ENCODE results near the gene LGI4.

Gene LGI4

GRCh38 chr19:35143231-35143715 is 8.4 kb upstream of the LGI4 start, which contains the start of gene FXYD7:
Gene FXYD7 (plus strand): TSS chr19:35143255. CDS start chr19:35143334, 79 bp downstream.
- TF ChIP-seq, protein P1, sequence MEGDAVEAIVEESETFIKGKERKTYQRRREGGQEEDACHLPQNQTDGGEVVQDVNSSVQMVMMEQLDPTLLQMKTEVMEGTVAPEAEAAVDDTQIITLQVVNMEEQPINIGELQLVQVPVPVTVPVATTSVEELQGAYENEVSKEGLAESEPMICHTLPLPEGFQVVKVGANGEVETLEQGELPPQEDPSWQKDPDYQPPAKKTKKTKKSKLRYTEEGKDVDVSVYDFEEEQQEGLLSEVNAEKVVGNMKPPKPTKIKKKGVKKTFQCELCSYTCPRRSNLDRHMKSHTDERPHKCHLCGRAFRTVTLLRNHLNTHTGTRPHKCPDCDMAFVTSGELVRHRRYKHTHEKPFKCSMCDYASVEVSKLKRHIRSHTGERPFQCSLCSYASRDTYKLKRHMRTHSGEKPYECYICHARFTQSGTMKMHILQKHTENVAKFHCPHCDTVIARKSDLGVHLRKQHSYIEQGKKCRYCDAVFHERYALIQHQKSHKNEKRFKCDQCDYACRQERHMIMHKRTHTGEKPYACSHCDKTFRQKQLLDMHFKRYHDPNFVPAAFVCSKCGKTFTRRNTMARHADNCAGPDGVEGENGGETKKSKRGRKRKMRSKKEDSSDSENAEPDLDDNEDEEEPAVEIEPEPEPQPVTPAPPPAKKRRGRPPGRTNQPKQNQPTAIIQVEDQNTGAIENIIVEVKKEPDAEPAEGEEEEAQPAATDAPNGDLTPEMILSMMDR (IDR thresholded peaks at IDR 0.05), result peak; percentile 23; the same call in 1 of the 2 replicates

GRCh38 chr19:35142606-35143230 is 7.9 kb upstream of the LGI4 start:
- TF ChIP-seq, protein P1 (IDR thresholded peaks at IDR 0.05), result peak; percentile 69

DNA sequence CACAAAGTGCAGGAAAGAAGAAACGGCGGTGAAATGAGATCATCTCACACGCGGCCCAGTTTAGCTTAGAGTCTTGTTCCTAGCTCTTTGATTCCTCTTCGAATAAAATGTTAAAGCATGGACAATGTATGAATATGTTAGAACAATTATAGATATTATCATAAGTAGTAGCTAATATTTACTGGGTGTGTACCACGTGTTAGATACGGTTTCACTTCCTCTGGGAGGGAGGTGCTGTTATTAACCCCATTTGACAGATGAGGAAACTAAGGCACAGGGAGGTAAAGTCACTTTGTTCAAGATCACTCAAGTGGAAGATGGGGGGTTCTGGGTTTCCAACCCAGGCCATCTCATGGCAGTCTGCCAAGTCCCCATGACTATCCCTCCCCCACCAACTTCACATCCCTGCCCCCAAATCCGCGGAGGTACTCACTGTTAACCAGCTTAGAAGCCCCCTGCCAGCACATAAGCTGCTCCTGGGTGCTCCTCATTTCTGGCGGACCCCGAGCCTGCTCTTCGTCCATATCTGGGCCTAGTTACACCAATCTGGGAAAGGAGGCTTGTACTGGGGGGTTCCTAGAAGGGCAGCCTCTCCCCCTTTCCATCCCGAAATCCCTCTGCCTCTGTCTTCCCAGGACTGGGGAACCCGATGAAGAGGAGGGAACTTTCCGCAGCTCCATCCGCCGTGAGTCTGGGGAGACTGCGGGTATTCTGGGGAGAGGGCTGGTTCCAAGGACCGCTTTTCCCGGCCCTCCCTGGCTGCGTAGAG is 7.2 kb upstream of the LGI4 start:
- TF ChIP-seq, protein P1 (IDR thresholded peaks at IDR 0.05), result no peak

DNA sequence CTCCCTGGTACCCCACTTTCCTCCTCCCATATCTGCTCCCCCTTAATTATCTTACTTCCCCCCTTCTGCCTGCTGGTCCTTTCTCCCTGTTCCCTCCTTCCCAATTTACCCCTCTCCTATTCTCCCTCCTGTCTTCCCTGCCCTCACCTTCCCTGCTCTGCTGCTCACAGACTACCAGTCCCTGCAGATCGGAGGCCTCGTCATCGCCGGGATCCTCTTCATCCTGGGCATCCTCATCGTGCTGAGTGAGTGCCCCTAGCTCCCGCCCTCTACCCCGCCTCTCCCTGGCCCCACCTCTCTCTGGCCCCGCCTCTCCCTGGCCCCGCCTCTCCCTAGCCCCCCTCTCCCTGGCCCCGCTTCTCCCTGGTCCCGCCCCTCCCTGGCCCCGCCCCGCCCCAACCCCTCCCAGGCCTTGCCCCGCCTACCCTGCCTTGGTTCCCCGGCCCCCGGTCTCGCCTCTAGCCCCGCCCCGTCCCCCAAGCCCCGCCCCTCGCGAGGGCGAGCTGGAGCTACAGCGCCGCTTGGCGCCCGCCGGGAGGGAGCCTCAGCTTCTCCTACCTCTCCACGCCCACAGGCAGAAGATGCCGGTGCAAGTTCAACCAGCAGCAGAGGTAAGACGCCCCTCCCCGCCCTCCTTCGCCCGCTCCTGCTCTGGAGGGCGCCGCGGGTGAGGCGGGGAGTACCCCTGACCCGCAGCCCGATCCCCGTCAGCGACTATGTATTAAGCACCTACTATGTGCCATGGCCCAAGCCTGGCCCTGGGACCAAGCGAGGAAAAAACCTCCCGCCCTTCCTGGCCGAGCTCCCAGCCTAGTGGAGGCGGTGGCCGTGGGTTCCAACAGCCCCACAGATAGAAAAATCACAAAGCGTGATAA is 6.3 kb upstream of the LGI4 start:
- TF ChIP-seq, protein P1 (IDR thresholded peaks at IDR 0.05), result peak; percentile 63

DNA sequence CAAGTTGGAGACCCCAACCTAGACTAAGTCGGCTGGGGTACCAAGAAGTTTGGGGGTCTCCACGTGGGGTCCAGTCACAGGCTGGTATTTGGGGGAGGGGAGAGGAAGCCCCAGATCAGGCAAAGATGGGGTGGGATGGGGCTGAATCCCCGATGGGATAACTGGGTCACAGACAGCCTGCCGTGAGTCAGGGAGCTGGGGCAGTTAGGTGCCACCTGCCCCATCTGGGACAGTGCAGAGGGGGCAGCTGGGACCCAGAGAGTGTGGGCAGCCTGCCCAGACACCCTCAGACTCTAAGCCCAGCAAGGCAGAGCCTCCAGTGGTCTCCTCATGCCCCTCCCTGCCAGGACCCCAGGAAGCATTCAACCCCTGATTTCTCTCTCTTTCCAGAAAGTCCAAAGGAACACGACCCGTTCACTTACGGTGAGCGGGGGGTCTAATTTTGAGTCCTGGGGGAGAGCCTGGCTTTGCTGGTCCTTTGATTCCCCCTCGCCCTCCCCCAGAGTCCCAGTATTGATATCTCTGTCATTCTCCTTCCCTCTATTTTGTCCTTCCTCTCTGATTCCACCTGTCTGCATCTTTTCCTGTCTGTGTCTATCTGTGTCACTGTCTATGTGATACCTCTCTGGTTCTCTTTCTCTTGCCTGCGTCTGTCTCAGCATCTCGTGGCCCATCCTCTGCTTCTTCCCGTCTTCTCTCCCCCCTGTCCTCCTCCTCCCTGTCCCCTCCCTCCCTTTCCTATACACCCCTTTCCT is 5.5 kb upstream of the LGI4 start:
- TF ChIP-seq, protein P1 (IDR thresholded peaks at IDR 0.05), result no peak

DNA sequence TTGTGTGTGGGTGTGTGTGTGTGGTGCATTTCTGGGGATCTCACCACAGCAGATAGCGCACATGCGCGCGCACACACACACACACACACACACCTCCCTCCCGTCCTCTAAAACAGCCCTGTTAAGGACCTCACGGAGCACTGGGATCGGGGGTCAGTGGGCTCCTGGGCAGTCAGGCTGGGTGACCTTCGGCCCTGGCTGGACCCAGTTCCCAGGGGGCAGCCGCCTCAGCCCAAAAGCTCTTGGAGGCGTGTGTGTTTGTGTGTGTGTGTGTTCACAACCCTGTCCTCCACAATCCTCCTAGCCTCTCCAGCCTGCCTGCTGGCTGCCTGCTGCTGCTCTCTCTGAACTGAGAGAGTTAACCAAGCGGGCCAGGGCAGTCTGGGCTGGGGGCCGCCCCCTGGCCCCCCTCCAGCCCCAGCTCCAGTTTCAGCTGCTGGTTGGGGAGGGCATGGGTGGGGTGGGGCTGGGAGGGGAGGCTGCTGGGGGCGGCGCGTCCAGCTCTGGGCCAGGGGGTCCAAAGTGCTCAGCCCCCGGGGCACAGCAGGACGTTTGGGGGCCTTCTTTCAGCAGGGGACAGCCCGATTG is 3.5 kb upstream of the LGI4 start, which contains the start of gene FXYD1:
Gene FXYD1, plus strand, starts transcription at position 520 of the 588 bp plus-strand sequence. CDS start 1,256 bp downstream, outside the sequence.
- TF ChIP-seq, protein P1 (IDR thresholded peaks at IDR 0.05), result no peak
